ENCODE data around the gene SMIM24.

Gene SMIM24

GRCh38 chr19:3497757-3498520 lies 17.6 kb upstream of the SMIM24 start:
- DNase-seq (ENCODE audit: low read depth), result no peak

- no peak for DNase-seq (ENCODE audit: low read depth)
Measured at GRCh38 chr19:3496392-3497273, 16.3 kb upstream of the SMIM24 start.

- DNase-seq (ENCODE audit: low read depth), result no peak
Measured at GRCh38 chr19:3494559-3494958, 14.2 kb upstream of the SMIM24 start.

- no peak for DNase-seq (ENCODE audit: low read depth)
Measured at GRCh38 chr19:3494051-3494450, 13.7 kb upstream of the SMIM24 start.

GRCh38 chr19:3493651-3494050 lies 13.3 kb upstream of the SMIM24 start:
- DNase-seq (ENCODE audit: low read depth), result no peak

- no peak for DNase-seq (ENCODE audit: low read depth)
Measured at GRCh38 chr19:3492919-3493318, 12.6 kb upstream of the SMIM24 start.

- DNase-seq (ENCODE audit: low read depth), result no peak
Measured at GRCh38 chr19:3492131-3492839, 12.0 kb upstream of the SMIM24 start.

- no peak for DNase-seq (ENCODE audit: low read depth)
Measured at GRCh38 chr19:3491396-3492119, 11.2 kb upstream of the SMIM24 start.

GRCh38 chr19:3483226-3483628 lies 2.9 kb upstream of the SMIM24 start, which contains the start of gene SMIM44:
TSS of gene SMIM44 (minus strand) at chr19:3483441. CDS start at chr19:3483403, 38 bp downstream.
- no peak for DNase-seq (ENCODE audit: low read depth)

GRCh38 chr19:3482507-3483225 lies 2.3 kb upstream of the SMIM24 start:
- DNase-seq (ENCODE audit: low read depth), result no peak

- DNase-seq (ENCODE audit: low read depth), result no peak
Measured at GRCh38 chr19:3481241-3482090, 1.1 kb upstream of the SMIM24 start.

- no peak for DNase-seq (ENCODE audit: low read depth)
Measured at GRCh38 chr19:3479834-3480215, 500 bp downstream of the SMIM24 start.

- no peak for DNase-seq (ENCODE audit: low read depth)
Measured at GRCh38 chr19:3479177-3479833, 1.0 kb downstream of the SMIM24 start.

GRCh38 chr19:3478409-3479176 lies 1.7 kb downstream of the SMIM24 start:
- DNase-seq (ENCODE audit: low read depth), result no peak

GRCh38 chr19:3477951-3478350 lies 2.4 kb downstream of the SMIM24 start:
- DNase-seq (ENCODE audit: low read depth), result no peak

- DNase-seq (ENCODE audit: low read depth), result no peak
Measured at GRCh38 chr19:3477506-3477905, 2.8 kb downstream of the SMIM24 start.

- no peak for DNase-seq (ENCODE audit: low read depth)
Measured at GRCh38 chr19:3476830-3477229, 3.5 kb downstream of the SMIM24 start.

- DNase-seq (ENCODE audit: low read depth), result no peak
Measured at GRCh38 chr19:3475449-3475848, 4.9 kb downstream of the SMIM24 start.

- DNase-seq (ENCODE audit: low read depth), result no peak
Measured at GRCh38 chr19:3474614-3475013, 5.7 kb downstream of the SMIM24 start.
